NCI-H2196 treated with DMSO at 0.1 percent for 48 hours (cell line): Measurements from ENCODE around the gene GULP1.

ENCODE experiments used
- DNase-seq: peaks from one replicate; lab custom pipeline; 2025; ENCODE audit not compliant: unreplicated experiment; lab: John Stamatoyannopoulos, UW

GULP1 gene

DNA sequence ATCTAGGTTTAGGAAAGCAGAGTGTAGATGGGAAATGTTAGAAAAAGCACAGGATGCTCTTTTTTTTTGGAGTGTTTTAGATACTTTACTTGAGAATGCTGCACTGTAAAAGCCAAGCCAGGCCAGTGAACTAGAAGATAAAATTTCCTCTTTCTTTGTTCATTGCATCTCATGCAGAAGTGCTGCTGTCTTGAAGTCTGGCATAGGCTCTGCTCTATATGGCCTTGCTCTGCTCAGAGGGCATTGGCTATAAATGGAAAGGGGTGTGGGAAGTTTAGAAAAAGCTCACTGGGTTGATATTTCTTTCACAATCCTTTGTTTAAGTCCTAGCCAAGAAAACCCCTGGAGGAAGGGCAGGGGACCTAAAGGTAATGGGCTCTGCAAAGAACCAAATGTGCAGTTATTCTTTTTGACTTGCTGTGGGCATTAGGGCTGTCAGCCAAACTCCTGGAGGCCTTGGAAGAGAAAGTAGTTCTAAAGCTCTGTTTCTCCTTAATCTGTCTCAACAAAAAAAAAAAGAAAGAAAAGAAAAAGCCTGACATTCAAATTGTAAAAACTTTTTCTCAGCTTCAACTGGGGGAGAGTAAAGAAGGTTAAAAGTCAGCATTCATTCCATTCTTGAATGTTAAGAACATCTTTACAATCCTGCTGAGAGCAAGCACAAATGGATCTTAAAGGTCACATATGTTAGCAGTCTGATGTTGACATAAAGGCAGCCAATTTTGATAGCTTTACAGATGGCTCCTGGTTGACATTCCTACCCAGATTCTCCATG is 338.3 kb downstream of the GULP1 start:
- no peak for DNase-seq

DNA sequence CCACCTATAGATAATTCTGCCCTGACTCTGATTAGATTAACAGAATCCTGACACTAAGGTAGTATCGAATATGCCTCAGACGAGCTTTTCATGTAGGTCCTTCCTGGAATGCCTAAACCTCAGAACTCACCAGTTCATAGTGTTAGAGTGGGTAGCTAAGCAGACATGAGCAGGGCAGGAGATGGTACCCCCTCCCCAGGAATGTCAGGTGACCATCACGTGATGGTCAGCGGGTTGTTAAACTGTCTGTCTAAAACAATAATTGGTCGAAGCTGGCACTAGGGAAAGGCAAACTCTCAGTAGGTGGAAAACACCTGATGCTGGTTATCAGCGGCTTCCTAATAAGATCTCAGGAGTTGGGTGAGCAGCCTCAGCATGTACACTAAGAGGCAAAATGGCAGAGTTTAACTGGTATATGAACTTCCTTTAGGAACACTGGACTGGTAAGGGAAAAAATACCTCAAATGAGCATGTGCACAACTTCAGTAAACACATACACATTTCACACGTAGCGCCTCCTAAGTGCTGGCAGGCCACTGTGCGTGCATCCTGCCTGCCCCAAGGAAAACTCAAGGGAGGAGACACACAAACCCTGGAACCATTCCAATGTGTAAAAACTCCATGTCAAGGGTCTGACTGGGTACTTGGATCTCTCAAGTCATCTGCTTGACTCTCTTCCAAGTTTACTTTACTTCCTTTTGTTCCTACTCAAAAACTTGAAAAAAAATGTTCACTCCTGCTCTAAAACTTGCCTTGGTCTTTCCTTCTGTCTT is 339.5 kb downstream of the GULP1 start:
- no peak for DNase-seq

DNA sequence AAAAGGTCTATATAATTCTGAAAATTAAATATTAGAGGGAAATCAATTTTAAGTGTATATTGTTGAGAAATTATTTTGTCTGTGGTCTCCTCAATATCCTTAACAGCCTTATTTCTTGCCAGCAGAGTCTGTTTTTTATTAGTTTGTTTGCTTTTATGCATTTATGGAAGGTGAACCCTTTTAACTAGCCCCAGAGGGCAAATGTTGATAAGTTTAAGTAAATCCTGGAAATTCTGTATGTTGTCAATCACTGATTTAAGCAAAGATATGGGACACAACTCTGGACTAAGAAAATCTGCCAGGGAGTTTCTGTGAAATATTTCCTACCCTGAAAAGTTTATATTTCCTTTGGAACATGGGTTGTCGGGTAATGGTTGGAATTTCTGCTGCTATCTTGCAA is 343.0 kb downstream of the GULP1 start:
- DNase-seq: no peak
